ENCODE data around the gene SEPTIN12. TPM values are rescaled to one million over a fixed set of nuclear protein-coding genes. Genes with fewer than 3 reads are reported as not detected.

SEPTIN12 gene
- not detected for polyA plus RNA-seq

GRCh38 chr16:4787627-4788482 is at the start of gene SEPTIN12:
Gene SEPTIN12 (minus strand): TSS chr16:4788345. CDS start chr16:4787645, 700 bp downstream.
- WGBS, 3 donors: 66 to 79% (median 75%) methylated on average over 14 of the region's 14 CpGs
- H3K27ac ChIP-seq (ENCODE audit: low read depth, low read length): no peak within 1 kb of the TSS

GRCh38 chr16:4836727-4837126 is 48.6 kb upstream of the SEPTIN12 start:
- no peak overlapping the region for H3K27ac ChIP-seq (ENCODE audit: low read depth, low read length)
- 76 to 93% (median 88%) methylated on average over 2 of the region's 2 CpGs for WGBS, 3 donors

- 90 to 100% (median 98%) methylated on average over 1 of the region's 1 CpG for whole genome bisulfite sequencing, 3 donors
- no peak overlapping the region for H3K27ac ChIP-seq (ENCODE audit: low read depth, low read length)
Observed at GRCh38 chr16:4833584-4833983, 45.4 kb upstream of the SEPTIN12 start.

GRCh38 chr16:4832698-4833343 is 44.7 kb upstream of the SEPTIN12 start:
- 82 to 92% (median 84%) methylated on average over 6 of the region's 6 CpGs for WGBS, 3 donors
- H3K27ac ChIP-seq (ENCODE audit: low read depth, low read length): no peak overlapping the region

GRCh38 chr16:4831616-4832015 is 43.5 kb upstream of the SEPTIN12 start:
- no peak overlapping the region for H3K27ac ChIP-seq (ENCODE audit: low read depth, low read length)
- WGBS, 3 donors: 95 to 98% (median 95%) methylated on average over 8 of the region's 8 CpGs

GRCh38 chr16:4830408-4830807 is 42.3 kb upstream of the SEPTIN12 start:
- WGBS, 3 donors: 88 to 95% (median 93%) methylated on average over 7 of the region's 7 CpGs
- no peak overlapping the region for H3K27ac ChIP-seq (ENCODE audit: low read depth, low read length)

GRCh38 chr16:4828567-4829321 is 40.6 kb upstream of the SEPTIN12 start:
- no peak overlapping the region for H3K27ac ChIP-seq (ENCODE audit: low read depth, low read length)
- 83 to 94% (median 90%) methylated on average over 11 of the region's 11 CpGs for WGBS, 3 donors

GRCh38 chr16:4826980-4827379 is 38.8 kb upstream of the SEPTIN12 start:
- no peak overlapping the region for H3K27ac ChIP-seq (ENCODE audit: low read depth, low read length)
- WGBS, 3 donors: 45 to 88% (median 87%) methylated on average over 10 of the region's 10 CpGs

GRCh38 chr16:4826526-4826925 is 38.4 kb upstream of the SEPTIN12 start:
- 96 to 98% (median 97%) methylated on average over 4 of the region's 4 CpGs for WGBS, 3 donors
- no peak overlapping the region for H3K27ac ChIP-seq (ENCODE audit: low read depth, low read length)

GRCh38 chr16:4825196-4825595 is 37.1 kb upstream of the SEPTIN12 start:
- no peak overlapping the region for H3K27ac ChIP-seq (ENCODE audit: low read depth, low read length)
- 77 to 92% (median 88%) methylated on average over 8 of the region's 8 CpGs for WGBS, 3 donors

GRCh38 chr16:4820652-4821051 is 32.5 kb upstream of the SEPTIN12 start:
- 87 to 92% (median 90%) methylated on average over 6 of the region's 6 CpGs for WGBS, 3 donors

GRCh38 chr16:4814542-4815173 is 26.5 kb upstream of the SEPTIN12 start:
- H3K27ac ChIP-seq (ENCODE audit: low read depth, low read length): no peak overlapping the region
- WGBS, 3 donors: 81 to 86% (median 85%) methylated on average over 16 of the region's 16 CpGs

More at GRCh38 chr16:4820652-4821051, 32.5 kb upstream of the SEPTIN12 start:
- H3K27ac ChIP-seq (ENCODE audit: low read depth, low read length): no peak overlapping the region

GRCh38 chr16:4814046-4814445 is 25.9 kb upstream of the SEPTIN12 start:
- no peak overlapping the region for H3K27ac ChIP-seq (ENCODE audit: low read depth, low read length)

GRCh38 chr16:4813251-4814003 is 25.3 kb upstream of the SEPTIN12 start:
- H3K27ac ChIP-seq (ENCODE audit: low read depth, low read length): no peak overlapping the region
- WGBS, 3 donors: 95 to 97% (median 95%) methylated on average over 16 of the region's 16 CpGs

GRCh38 chr16:4811773-4812172 is 23.6 kb upstream of the SEPTIN12 start:
- WGBS, 3 donors: 91 to 94% (median 92%) methylated on average over 9 of the region's 9 CpGs
- H3K27ac ChIP-seq (ENCODE audit: low read depth, low read length): no peak overlapping the region

- 95 to 99% (median 96%) methylated on average over 3 of the region's 3 CpGs for WGBS, 3 donors
- no peak overlapping the region for H3K27ac ChIP-seq (ENCODE audit: low read depth, low read length)
Observed at GRCh38 chr16:4811242-4811641, 23.1 kb upstream of the SEPTIN12 start.

GRCh38 chr16:4806280-4806679 is 18.1 kb upstream of the SEPTIN12 start:
- no peak overlapping the region for H3K27ac ChIP-seq (ENCODE audit: low read depth, low read length)
- 93 to 97% (median 96%) methylated on average over 6 of the region's 6 CpGs for WGBS, 3 donors

- 77 to 93% (median 87%) methylated on average over 11 of the region's 11 CpGs for WGBS, 3 donors
- no peak overlapping the region for H3K27ac ChIP-seq (ENCODE audit: low read depth, low read length)
Observed at GRCh38 chr16:4805231-4805630, 17.1 kb upstream of the SEPTIN12 start.

All from adipose tissue (tissue), 3 donors.